ENCODE measurements around the gene RET. TPM values are rescaled to one million over a fixed set of nuclear protein-coding genes. Genes with fewer than 3 reads are reported as not detected.
"Not testable (repeated sequence)": the region's sequence is repeated elsewhere in the genome, so short reads cannot be mapped to it uniquely, and the experiment has no call there.

The RET gene
- total RNA-seq, 2 experiments from 2014 or later, result 0.04 TPM; not detected in 1

- ChIA-PET POLR2A (interaction anchor here (0.6 to 4.4 kb wide), 7 partner anchors 9 to 319 kb away, joined by 3 to 39 read pairs (median 7); no protein-coding TSS in a partner anchor), CTCF (interaction anchor here (1.0 to 3.3 kb wide), 6 partner anchors 9 to 160 kb away, joined by 3 to 11 read pairs (median 3); no protein-coding TSS in a partner anchor)
Observed at GRCh38 chr10:43138757-43139241, 61.9 kb downstream of the RET start.

- ChIA-PET CTCF (interaction anchor here (0.6 to 1.5 kb wide), 3 partner anchors 15 to 254 kb away, joined by 3 read pairs; no protein-coding TSS in a partner anchor), POLR2A (interaction anchor here (2.6 kb wide), 1 partner anchor 19 kb away, joined by 13 read pairs; no protein-coding TSS in a partner anchor)
Observed at GRCh38 chr10:43141421-43141820, 64.6 kb downstream of the RET start.

DNA sequence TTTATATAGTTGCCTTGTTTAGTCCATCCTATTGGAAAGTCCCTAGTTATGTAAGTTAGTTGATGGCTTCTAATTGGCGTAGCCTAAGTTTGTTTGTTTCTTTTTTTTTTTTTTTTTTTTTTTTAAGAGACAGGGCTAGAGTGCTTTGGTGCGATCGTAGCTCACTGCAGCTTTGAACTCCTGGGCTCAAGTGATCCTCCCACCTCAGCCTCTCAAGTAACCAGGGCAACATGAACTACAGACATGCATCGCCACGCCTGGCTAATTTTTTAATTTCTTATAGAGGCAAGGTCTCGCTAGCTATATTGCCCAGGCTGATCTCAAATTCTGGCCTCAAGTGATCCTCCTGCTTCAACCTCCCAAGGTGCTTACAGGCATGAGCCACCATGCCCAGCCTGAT lies 68.4 kb downstream of the RET start:
- CTCF ChIA-PET, result no interaction called here
- POLR2A ChIA-PET, result no interaction called here

DNA sequence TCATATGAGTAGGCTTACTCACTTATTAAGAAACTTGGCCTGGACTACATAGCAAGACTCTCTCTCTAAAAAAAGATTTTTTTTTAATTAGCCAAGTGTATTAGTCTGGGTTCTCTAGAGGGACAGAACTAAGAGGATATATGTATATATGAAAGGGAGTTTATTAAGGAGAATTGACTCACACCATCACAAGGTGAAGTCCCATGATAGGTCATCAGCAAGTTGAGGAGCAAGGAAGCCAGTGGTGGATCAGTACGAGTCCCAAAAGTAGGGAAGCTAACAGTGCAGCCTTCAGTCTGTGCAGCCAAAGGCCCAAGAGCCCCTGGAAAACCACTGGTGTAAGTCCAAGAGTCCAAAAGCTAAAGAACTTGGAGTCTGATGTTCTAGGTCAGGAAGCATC lies 69.1 kb downstream of the RET start:
- POLR2A ChIA-PET, CTCF ChIA-PET: not testable (repeated sequence)

- ChIA-PET CTCF (no interaction called here), POLR2A (interaction anchor here (0.6 to 1.5 kb wide), 2 partner anchors 13 to 249 kb away, joined by 4 to 5 read pairs; partner anchors contain the start of gene CSGALNACT2)
Observed at GRCh38 chr10:43151371-43151770, 74.5 kb downstream of the RET start.

GRCh38 chr10:43153901-43154300 lies 77.0 kb downstream of the RET start:
- CTCF ChIA-PET, result interaction anchor here (0.7 kb wide), 1 partner anchor 161 kb away, joined by 3 read pairs; no protein-coding TSS in a partner anchor
- POLR2A ChIA-PET, result no interaction called here

GRCh38 chr10:43155221-43155620 lies 78.4 kb downstream of the RET start:
- CTCF ChIA-PET, result no interaction called here
- POLR2A ChIA-PET, result no interaction called here

GRCh38 chr10:43155741-43156140 lies 78.9 kb downstream of the RET start:
- ChIA-PET CTCF (no interaction called here), POLR2A (interaction anchor here (0.6 kb wide), 1 partner anchor 1783 kb away, joined by 5 read pairs; no protein-coding TSS in a partner anchor)

DNA sequence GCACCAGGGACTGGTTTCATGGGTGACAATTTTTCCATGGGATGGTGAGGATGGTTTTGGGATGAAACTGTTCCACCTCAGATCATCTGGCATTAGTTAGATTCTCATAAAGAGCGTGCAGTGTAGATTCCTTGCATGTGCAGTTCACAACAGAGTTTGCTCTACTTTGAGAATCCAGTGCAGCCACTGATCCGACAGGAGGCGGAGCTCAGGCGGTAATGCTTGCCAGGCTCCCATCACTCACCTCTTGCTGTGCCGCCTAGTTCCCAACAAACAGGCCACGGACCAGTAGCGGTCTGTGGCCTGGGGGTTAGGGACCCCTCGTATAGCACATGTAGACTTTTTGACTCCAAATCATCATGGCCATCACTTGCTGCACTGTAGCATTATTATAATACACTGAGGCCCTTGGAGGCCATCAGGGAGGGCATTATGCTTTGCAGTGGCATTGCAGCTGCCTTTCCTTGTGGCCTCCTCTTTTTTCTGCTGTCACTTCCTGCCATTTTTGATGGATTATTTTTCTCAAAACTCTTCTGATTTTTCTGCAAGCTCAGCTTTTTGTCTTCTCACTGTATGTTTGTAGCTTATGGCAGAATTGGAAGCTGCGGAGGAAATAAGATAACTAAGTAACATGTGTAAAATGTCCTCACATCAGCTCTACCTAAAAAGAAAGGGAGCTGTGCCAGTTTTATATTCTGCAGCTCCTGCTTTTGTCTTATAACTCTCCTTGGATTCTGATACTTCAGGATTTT lies 79.9 kb downstream of the RET start:
- CTCF ChIA-PET, result no interaction called here
- POLR2A ChIA-PET, result interaction anchor here (0.6 kb wide), 1 partner anchor 1782 kb away, joined by 5 read pairs; no protein-coding TSS in a partner anchor

DNA sequence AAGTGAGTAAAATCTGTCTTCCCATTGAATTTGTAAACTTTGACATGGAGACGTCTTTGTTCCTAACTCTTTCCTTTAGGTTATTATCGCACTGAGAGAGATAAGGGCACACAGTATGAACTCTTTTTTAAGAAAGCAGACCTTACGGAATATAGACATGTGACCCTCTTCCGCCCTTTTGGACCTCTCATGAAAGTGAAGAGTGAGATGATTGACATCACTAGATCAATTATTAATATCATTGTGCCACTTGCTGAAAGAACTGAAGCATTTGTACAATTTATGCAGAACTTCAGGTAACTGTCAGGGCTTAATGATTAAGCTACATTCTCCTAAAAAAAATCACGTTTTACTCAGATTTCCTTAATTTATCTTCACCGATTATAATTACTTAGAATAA lies 81.8 kb downstream of the RET start:
- ChIA-PET POLR2A (no interaction called here), CTCF (no interaction called here)

- ChIA-PET POLR2A (interaction anchor here (0.8 to 1.8 kb wide), 2 partner anchors 20 to 22 kb away, joined by 4 to 13 read pairs; partner anchors contain the start of gene CSGALNACT2), CTCF (interaction anchor here (1.2 to 2.8 kb wide), 2 partner anchors 22 to 38 kb away, joined by 7 to 10 read pairs; partner anchors contain the start of gene CSGALNACT2)
Observed at GRCh38 chr10:43160046-43160920, 83.4 kb downstream of the RET start.

GRCh38 chr10:43160921-43161255 lies 84.0 kb downstream of the RET start:
- ChIA-PET CTCF (interaction anchor here (1.2 to 2.8 kb wide), 2 partner anchors 22 to 39 kb away, joined by 7 to 10 read pairs; partner anchors contain the start of gene CSGALNACT2), POLR2A (interaction anchor here (0.8 to 1.8 kb wide), 2 partner anchors 21 to 23 kb away, joined by 4 to 13 read pairs; partner anchors contain the start of gene CSGALNACT2)

GRCh38 chr10:43162604-43163003 lies 85.7 kb downstream of the RET start:
- ChIA-PET POLR2A (no interaction called here), CTCF (no interaction called here)

DNA sequence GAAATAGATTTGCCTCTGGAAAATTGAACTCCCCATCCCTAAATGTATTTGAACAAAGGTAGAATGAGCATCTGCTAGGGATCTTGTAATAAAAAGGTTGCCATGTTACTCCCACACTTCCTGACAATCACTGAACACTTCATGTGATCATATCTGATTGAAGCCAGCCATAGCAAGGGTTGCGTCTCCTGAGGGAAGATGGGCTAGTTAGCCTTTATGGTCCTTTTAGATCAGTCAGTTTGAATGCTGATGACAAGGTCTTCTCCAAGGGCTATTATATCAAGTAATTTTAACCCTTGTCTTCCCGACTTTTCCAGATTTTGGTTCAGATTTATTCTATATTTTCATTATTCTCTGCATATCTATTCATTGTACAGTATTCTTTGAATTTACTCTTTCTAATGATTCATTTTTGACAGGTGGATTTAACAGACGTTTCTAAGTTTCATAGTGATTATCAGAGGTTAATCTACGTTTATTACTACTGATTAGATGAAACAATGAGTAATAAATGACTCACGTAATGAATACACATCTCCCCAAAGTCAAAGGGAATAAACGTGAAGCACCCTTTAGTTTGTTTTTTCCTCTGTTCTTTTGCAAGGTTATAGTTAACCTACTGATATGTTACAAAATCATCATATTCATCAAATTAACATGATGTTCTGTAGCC lies 89.5 kb downstream of the RET start:
- ChIA-PET CTCF (no interaction called here), POLR2A (no interaction called here)

DNA sequence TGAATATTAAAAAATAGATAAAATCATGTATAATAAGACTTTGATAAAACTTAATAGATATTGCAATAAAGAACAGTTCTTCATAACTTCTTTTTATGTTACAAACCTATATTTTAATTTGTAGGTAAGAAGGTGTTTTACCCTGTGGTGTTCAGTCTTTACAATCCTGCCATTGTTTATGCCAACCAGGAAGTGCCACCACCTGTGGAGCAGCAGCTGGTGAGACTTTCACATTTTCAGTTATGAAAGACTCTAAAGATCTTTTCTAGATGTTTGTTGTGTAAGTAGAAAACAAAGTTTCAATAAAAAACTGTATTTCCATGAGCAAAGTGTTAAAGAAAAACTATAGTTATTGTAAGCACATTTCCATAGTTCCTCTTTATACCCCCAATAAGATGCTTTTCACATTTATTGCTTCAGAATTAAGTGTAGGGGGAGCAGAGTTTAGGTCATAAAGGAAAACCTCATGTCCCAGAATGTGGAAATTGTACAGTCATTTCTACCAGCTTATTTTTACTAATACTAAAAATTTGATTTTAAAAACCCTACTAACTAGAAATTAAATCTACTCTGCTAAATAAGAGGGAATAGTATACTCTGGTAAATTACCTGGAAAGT lies 90.1 kb downstream of the RET start:
- CTCF ChIA-PET, result interaction anchor here (0.7 kb wide), 1 partner anchor 27 kb away, joined by 3 read pairs; no protein-coding TSS in a partner anchor
- POLR2A ChIA-PET, result no interaction called here

DNA sequence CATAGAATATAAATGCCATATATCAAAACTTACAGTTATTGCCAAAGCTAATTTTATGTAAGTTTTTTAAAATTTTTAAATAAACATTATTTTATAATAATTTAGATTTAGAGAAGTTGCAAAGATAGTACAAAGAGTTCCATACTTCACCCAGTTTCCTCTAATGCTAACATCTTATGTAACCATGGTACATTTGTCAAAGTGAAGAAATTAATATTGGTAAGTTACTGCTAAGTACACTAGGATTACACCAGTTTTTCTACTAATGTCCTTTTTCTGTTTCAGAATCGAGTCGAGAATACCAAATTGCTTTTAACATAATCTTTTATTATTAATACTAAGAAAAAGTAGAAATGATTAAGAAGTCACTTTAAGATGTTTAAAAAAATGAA lies 90.6 kb downstream of the RET start:
- POLR2A ChIA-PET, result no interaction called here
- CTCF ChIA-PET, result interaction anchor here (0.7 kb wide), 1 partner anchor 28 kb away, joined by 3 read pairs; no protein-coding TSS in a partner anchor

DNA sequence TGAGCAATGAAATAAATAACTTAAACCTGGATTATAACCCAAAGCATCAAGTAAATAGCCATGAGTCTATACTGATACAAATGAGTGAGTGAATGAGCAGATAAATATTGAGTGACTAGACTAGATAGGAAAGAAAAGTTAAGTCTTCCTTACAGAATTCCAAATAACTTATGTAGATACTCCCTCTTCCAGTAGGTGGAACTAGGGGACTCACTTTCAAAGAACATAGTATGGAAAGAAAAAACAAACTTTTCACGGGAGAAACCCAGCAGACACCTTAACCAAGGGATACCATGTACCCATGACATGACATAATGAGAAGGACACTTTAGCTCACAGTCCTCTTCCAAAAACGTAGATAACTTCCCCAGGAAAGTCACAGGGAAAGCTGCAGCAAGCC lies 93.6 kb downstream of the RET start:
- ChIA-PET POLR2A (no interaction called here), CTCF (no interaction called here)

DNA sequence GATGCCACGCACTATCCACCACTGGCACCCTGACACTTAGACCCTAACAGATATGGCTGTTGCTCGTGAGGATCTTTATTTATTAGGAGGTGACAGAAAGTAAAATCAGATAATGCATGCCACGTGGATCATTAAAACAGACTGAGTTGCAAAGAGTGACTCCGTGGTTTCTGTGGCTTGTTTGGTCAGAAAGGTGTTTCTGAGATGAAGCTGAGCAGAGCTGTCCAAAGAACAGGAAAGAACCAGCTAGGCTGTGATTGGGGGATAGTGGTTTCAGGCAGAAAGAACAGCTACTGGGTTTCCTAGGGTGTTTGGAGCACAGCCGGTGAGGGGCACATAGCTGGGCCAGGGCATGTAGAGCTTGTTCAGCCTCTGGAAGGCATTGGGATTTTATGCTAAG lies 95.8 kb downstream of the RET start:
- POLR2A ChIA-PET, result no interaction called here
- CTCF ChIA-PET, result interaction anchor here (1.8 kb wide), 1 partner anchor 29 kb away, joined by 6 read pairs; no protein-coding TSS in a partner anchor

GRCh38 chr10:43173120-43173519 lies 96.3 kb downstream of the RET start:
- ChIA-PET POLR2A (no interaction called here), CTCF (interaction anchor here (0.6 kb wide), 1 partner anchor 25 kb away, joined by 3 read pairs; no protein-coding TSS in a partner anchor)
